GM12878 (cell line): ENCODE measurements around the gene EPGN. TPM values are rescaled to one million over a fixed set of nuclear protein-coding genes. Genes with fewer than 3 reads are reported as not detected.

ENCODE experiments used
- ATAC-seq: fragments of 200-7000 bp; cut with Tn5 transposase; 3 replicates; pipeline ENCODE4 v1.9.1; 2020; ENCODE audit warnings: mild to moderate bottlenecking, moderate library complexity
- BruUV-seq: library from RNA; stranded (reverse); fragments of 400-500 nt; replicated peaks from 2 replicates; lab custom pipeline; 2021; lab: Mats Ljungman, UMichigan
- CTCF ChIA-PET: fragments of 300-600 bp; sonication (Branson Sonifier 250); formaldehyde crosslinking; extraction: SDS; loops from one replicate; lab custom pipeline; 2021; ENCODE audit warnings: inconsistent platforms; lab: Yijun Ruan, JAX
- POLR2A ChIA-PET: fragments of 350-600 bp; formaldehyde crosslinking; extraction: SDS; loops from one replicate; lab custom pipeline; 2021; ENCODE audit warnings: inconsistent platforms; lab: Charles Lee
- RAD21 ChIA-PET: fragments of 300-600 bp; sonication (Branson Sonifier 250); formaldehyde crosslinking; loops from one replicate; lab custom pipeline; 2023; ENCODE audit warnings: antibody characterized with exemption; ENCODE audit not compliant: unreplicated experiment; lab: Charles Lee
- SMC1A ChIA-PET: fragments of 300-600 bp; sonication (Branson Sonifier 250); formaldehyde crosslinking; loops from one replicate; lab custom pipeline; 2023; ENCODE audit not compliant: unreplicated experiment, uncharacterized antibody; lab: Charles Lee
- DNase-seq: peaks from one replicate; pipeline ENCODE4 v3.0.0-alpha.2; 2011; ENCODE audit warnings: low read depth, low spot score
- FAIRE-seq: peaks from 3 replicates; lab custom pipeline; 2011; peaks lifted over from hg19 to GRCh38; lab: Jason Lieb, UNC
- H2AFZ ChIP-seq: 2 replicates; pipeline ENCODE4 v1.6.0; 2011; ENCODE audit warnings: low read depth, low read length, control low read depth; ENCODE audit not compliant: control insufficient read depth
- H3K27ac ChIP-seq: 2 replicates; pipeline ENCODE4 v1.5.1; 2011; ENCODE audit warnings: control low read depth; ENCODE audit not compliant: control insufficient read depth, insufficient read depth
- H3K27me3 ChIP-seq, 2 experiments: replicated peaks in 1 of 2; 2 replicates each; pipeline versions ENCODE4 v1.6.0 to v1.6.1; 2011; ENCODE audit warnings: low read length in 1 of 2; ENCODE audit not compliant: control insufficient read depth in 2 of 2, insufficient read depth in 2 of 2
- H3K36me3 ChIP-seq, 2 experiments: 2 replicates each; pipeline ENCODE4 v1.5.1; 2011; ENCODE audit warnings: low read length in 1 of 2; ENCODE audit not compliant: control insufficient read depth in 2 of 2, insufficient read depth in 2 of 2
- H3K4me1 ChIP-seq: 2 replicates; pipeline ENCODE4 v1.6.1; 2011; ENCODE audit warnings: mild to moderate bottlenecking, low read length, moderate library complexity, mixed read lengths; ENCODE audit not compliant: control insufficient read depth, insufficient read depth
- H3K4me2 ChIP-seq: 2 replicates; pipeline ENCODE4 v1.6.0; 2011; ENCODE audit warnings: control low read depth; ENCODE audit not compliant: control insufficient read depth, insufficient read depth
- H3K4me3 ChIP-seq: fragments of 200-600 bp; sonication (generic); 2 replicates; pipeline ENCODE4 v1.5.1; 2016
- H3K79me2 ChIP-seq: 2 replicates; pipeline ENCODE4 v1.6.0; 2011; ENCODE audit warnings: low read length; ENCODE audit not compliant: control insufficient read depth, insufficient read depth
- H3K9ac ChIP-seq: 2 replicates; pipeline ENCODE4 v1.8.0; 2011; ENCODE audit warnings: low read length, control low read depth, mixed read lengths; ENCODE audit not compliant: control insufficient read depth, insufficient read depth
- H3K9me3 ChIP-seq: replicated peaks from 3 replicates; pipeline ENCODE4 v1.5.1; 2011; ENCODE audit warnings: mild to moderate bottlenecking, low read length; ENCODE audit not compliant: control insufficient read depth, insufficient read depth
- H4K20me1 ChIP-seq: 2 replicates; pipeline ENCODE4 v1.6.0; 2011; ENCODE audit not compliant: control insufficient read depth, insufficient read depth
- ATF2 ChIP-seq: IDR thresholded peaks from 2 replicates; pipeline ENCODE4 v1.6.1; 2012; ENCODE audit warnings: low read length, inconsistent platforms
- BMI1 ChIP-seq: fragments of 450-650 bp; IDR thresholded peaks from 2 replicates; pipeline ENCODE4 v1.6.1; 2016; ENCODE audit warnings: mild to moderate bottlenecking, moderate library complexity, borderline replicate concordance
- CBX5 ChIP-seq: sonication (generic); IDR thresholded peaks from 2 replicates; pipeline ENCODE4 v1.6.1; 2016; ENCODE audit warnings: low read depth, moderate library complexity, mild to moderate bottlenecking, inconsistent platforms
- CTCF ChIP-seq, 3 experiments: IDR thresholded peaks in 2 of 3; conservative IDR thresholded peaks in 1 of 3; 2 replicates each; pipeline ENCODE4 v1.5.1; 2011; ENCODE audit warnings: low read depth in 3 of 3, low read length in 3 of 3, mild to moderate bottlenecking in 3 of 3, control low read depth in 2 of 3, moderate library complexity in 2 of 3, inconsistent platforms in 1 of 3, mixed read lengths in 1 of 3; ENCODE audit not compliant: control insufficient read depth in 2 of 3, insufficient read depth in 1 of 3; ENCODE audit errors: extremely low read depth in 1 of 3
- IRF5 ChIP-seq: fragments of 450-650 bp; IDR thresholded peaks from 2 replicates; pipeline ENCODE4 v1.6.1; 2017; ENCODE audit warnings: borderline replicate concordance
- MXI1 ChIP-seq: fragments of 150-350 bp; IDR thresholded peaks from 2 replicates; pipeline ENCODE4 v1.6.1; 2011; ENCODE audit warnings: low read depth, mild to moderate bottlenecking, inconsistent platforms, low read length, improper control_type of control experiment
- NBN ChIP-seq: fragments of 450-650 bp; IDR thresholded peaks from 2 replicates; pipeline ENCODE4 v1.6.1; 2016
- PAX5 ChIP-seq: IDR thresholded peaks from 2 replicates; pipeline ENCODE4 v1.6.1; 2011; ENCODE audit warnings: low read depth, low read length, borderline replicate concordance
- PRDM15 ChIP-seq: fragments of 450-650 bp; formaldehyde crosslinking; IDR thresholded peaks from 2 replicates; pipeline ENCODE4 v1.4.0; 2020; ENCODE audit warnings: mild to moderate bottlenecking, moderate library complexity
- RAD51 ChIP-seq: fragments of 450-650 bp; IDR thresholded peaks from 2 replicates; pipeline ENCODE4 v1.6.1; 2016; ENCODE audit warnings: moderate library complexity, mild to moderate bottlenecking, inconsistent platforms
- ZSCAN29 ChIP-seq: fragments of 450-650 bp; IDR thresholded peaks from 2 replicates; pipeline ENCODE4 v1.6.1; 2017; ENCODE audit warnings: mild to moderate bottlenecking, moderate library complexity
- WGBS: methylation state at CpG from one replicate; pipeline ENCODE4 v1.1.6; 2016; ENCODE audit warnings: low lambda C conversion rate; ENCODE audit not compliant: insufficient replicate concordance, insufficient coverage; ENCODE audit errors: missing lambda C conversion rate; 5-methylcytosine and 5-hydroxymethylcytosine counted together
- in situ Hi-C: fragments of 300-500 bp; cut with MboI; formaldehyde crosslinking; loops from 9 replicates; pipeline ENCODE4 v1.14.3; 2018; ENCODE audit warnings: mixed read lengths
- intact Hi-C: fragments of 100-400 bp; cut with micrococcal nuclease; formaldehyde crosslinking; loops from one replicate; pipeline ENCODE4 v1.14.2; 2022; ENCODE audit not compliant: unreplicated experiment
- polyA plus RNA-seq, 11 experiments: library from polyadenylated mRNA; depleted of rRNA in 4 of 11; unstranded in 6 of 11; stranded (reverse) in 5 of 11; fragments of >200 nt; fragmentation: Nextera tagmentation in 4 of 11; fragmentation: Illumina TruSeq in 1 of 11; extraction: Ambion mirVana in 4 of 11; extraction: Trizol in 1 of 11; gene quantifications; 1 replicate in 1 of 11; 2 replicates in 10 of 11; pipeline versions ENCODE4 v1.2.1 to v1.2.3, GENCODE V29; 2011 to 2016; ENCODE audit warnings: inconsistent platforms in 2 of 11, missing spikeins in 2 of 11, low read depth in 1 of 11
- total RNA-seq, 4 experiments: library from RNA; depleted of rRNA in 3 of 4; stranded (reverse); fragments of >200 nt in 3 of 4; fragmentation: Illumina TruSeq in 1 of 4; extraction: Trizol in 1 of 4; gene quantifications; 2 replicates each; pipeline versions ENCODE4 v1.2.1 to v1.2.3, GENCODE V29; 2013 to 2021

Gene EPGN
- total and polyA plus RNA-seq, 10 of the 15 experiments (the other 5 are each of a cell fraction or from before 2014, with no cell fraction given) = 0.06 to 0.54 (median 0.28) TPM; not detected in 6

GRCh38 chr4:74357965-74358364 lies 49.7 kb downstream of the EPGN start (continued):
- no peak for TF ChIP-seq BMI1
- TF ChIP-seq NBN = no peak
- no peak for TF ChIP-seq CTCF (IDR thresholded peaks at IDR 0.05 in 2 of 3, conservative IDR thresholded peaks at IDR 0.05 in 1 of 3; ENCODE audit: control insufficient read depth in 2 of 3, extremely low read depth in 1 of 3, insufficient read depth in 1 of 3, low read depth in 3 of 3, low read length in 3 of 3)

GRCh38 chr4:74361671-74362070 lies 53.4 kb downstream of the EPGN start:
- no TSS peak for BruUV-seq
- Histone ChIP-seq H2AFZ (no peak overlapping the region), H3K4me3 (no peak overlapping the region), H3K9ac (no peak overlapping the region), H3K79me2 (no peaks in the 10 kb centered on the region), H3K27me3 (peaks cover 2 to 10% of the 10 kb centered on the region in 2 experiments; a peak in 3 of 4 replicates), H3K4me2 (no peak overlapping the region), H3K4me1 (no peaks in the 10 kb centered on the region; the same call in 1 of the 2 replicates), H3K27ac (no peak overlapping the region), H3K9me3 (no peaks in the 10 kb centered on the region), H3K36me3 (no peaks in the 10 kb centered on the region), H4K20me1 (no peaks in the 10 kb centered on the region)
- 61% methylated on average over 4 of the region's 4 CpGs for WGBS
- FAIRE-seq = no peak
- no peak for ATAC-seq
- intact Hi-C loops = no loop called here
- CTCF ChIA-PET = interaction anchor here (0.7 kb wide), 1 partner anchor 167 kb away, joined by 3 read pairs; no protein-coding TSS in a partner anchor
- POLR2A ChIA-PET = no interaction called here
- in situ Hi-C loops = no loop called here
- RAD21 ChIA-PET = no interaction called here
- SMC1A ChIA-PET = no interaction called here
- no peak for DNase-seq
- TF ChIP-seq CBX5 (no peak), IRF5 (no peak), ATF2 (no peak), MXI1 (no peak), ZSCAN29 (no peak), PRDM15 (no peak), RAD51 (no peak), PAX5 (no peak)
